RPMI7951 (cell line): ENCODE measurements around the gene CCDC121. TPM values are rescaled to one million over a fixed set of nuclear protein-coding genes. Genes with fewer than 3 reads are reported as not detected.

Experiments
- DNase-seq: peaks from one replicate; pipeline ENCODE4 v3.0.0-alpha.2; 2012; ENCODE audit warnings: low read depth
- total RNA-seq: library from RNA; depleted of rRNA; stranded (reverse); fragments of >200 nt; shearing (Covaris generic); gene quantifications from 2 replicates; pipeline ENCODE4 v1.2.3, GENCODE V29; 2014; rRNA removed

The CCDC121 gene
- total RNA-seq, 1 experiment from 2014 or later = 2.2 TPM

- no peak for DNase-seq
Observed at GRCh38 chr2:27582129-27582694, 46.6 kb downstream of the CCDC121 start.

GRCh38 chr2:27581417-27582128, 47.2 kb downstream of the CCDC121 start:
- no peak for DNase-seq

Other genes starting within 250 kb of the CCDC121 start
- 7.9 and 8.8 TPM in 2 replicates for gene ZNF513, start 248.3 kb downstream of the CCDC121 start, total RNA-seq
- gene PPM1G, start 219.4 kb downstream of the CCDC121 start, total RNA-seq = 86.5 and 93.4 TPM in 2 replicates
- 138 and 153 TPM in 2 replicates for gene NRBP1, start 200.4 kb downstream of the CCDC121 start, total RNA-seq
- 0.48 TPM in 1 of 2 replicates, not detected in the other for gene KRTCAP3, start 186.6 kb downstream of the CCDC121 start, total RNA-seq
- gene IFT172, start 139.3 kb downstream of the CCDC121 start, total RNA-seq = 16.1 and 20.5 TPM in 2 replicates
- 6.1 and 6.3 TPM in 2 replicates for gene FNDC4, start 133.8 kb downstream of the CCDC121 start, total RNA-seq
- not detected in 2 replicates for gene GCKR, start 132.2 kb downstream of the CCDC121 start, total RNA-seq
- gene ZNF512, start 46.0 kb downstream of the CCDC121 start, total RNA-seq = 19.8 and 20.5 TPM in 2 replicates
- gene GPN1, start within 50 bp of the CCDC121 start, total RNA-seq = 61.9 and 63.3 TPM in 2 replicates
- 29.2 and 31.5 TPM in 2 replicates for gene SUPT7L, start 34.6 kb upstream of the CCDC121 start, total RNA-seq
- 37.9 and 40.0 TPM in 2 replicates for gene SLC4A1AP, start 34.9 kb upstream of the CCDC121 start, total RNA-seq
- 335 and 349 TPM in 2 replicates for gene MRPL33, start 142.7 kb upstream of the CCDC121 start, total RNA-seq